HepG2 (cell line): ENCODE measurements around the gene S1PR2. TPM values are rescaled to one million over a fixed set of nuclear protein-coding genes. Genes with fewer than 3 reads are reported as not detected.

Experiments
- ATAC-seq: fragments of 200-7000 bp; cut with Tn5 transposase; 3 replicates; pipeline ENCODE4 v1.9.1; 2020; ENCODE audit warnings: mild to moderate bottlenecking, moderate library complexity
- BruUV-seq: library from RNA; stranded (reverse); fragments of 400-500 nt; replicated peaks from 2 replicates; lab custom pipeline; 2021; lab: Mats Ljungman, UMichigan
- CTCF ChIA-PET: fragments of 300-600 bp; formaldehyde crosslinking; extraction: SDS; loops from one replicate; lab custom pipeline; 2021; ENCODE audit warnings: low total read pairs, inconsistent platforms, low intra/inter-chr PET ratio; lab: Yijun Ruan, JAX
- POLR2A ChIA-PET: fragments of 350-600 bp; sonication (Branson Sonifier 250); formaldehyde crosslinking; loops from one replicate; lab custom pipeline; 2020; ENCODE audit warnings: antibody characterized with exemption, inconsistent platforms; lab: Yijun Ruan, JAX
- DNase-seq: peaks from one replicate; pipeline ENCODE4 v3.0.0-alpha.2; 2015; ENCODE audit warnings: low spot score
- FAIRE-seq: peaks from 3 replicates; lab custom pipeline; 2011; peaks lifted over from hg19 to GRCh38; lab: Jason Lieb, UNC
- H2AFZ ChIP-seq: one replicate; pipeline ENCODE4 v1.6.1; 2011; ENCODE audit warnings: low read length, inconsistent platforms
- H3K27ac ChIP-seq: fragments of 300-600 bp; 3 replicates; pipeline ENCODE4 v1.8.0; 2011; ENCODE audit warnings: mixed run types, mild to moderate bottlenecking, mixed read lengths, low read length, inconsistent platforms; ENCODE audit not compliant: insufficient read depth; ENCODE audit errors: extremely low read length
- H3K27me3 ChIP-seq, 2 experiments: fragments of 200-600 bp in 1 of 2; 2 replicates in 1 of 2; 3 replicates in 1 of 2; pipeline versions ENCODE4 v1.6.0 to v1.8.0; 2011; ENCODE audit warnings: low read length in 2 of 2, mild to moderate bottlenecking in 2 of 2, moderate library complexity in 2 of 2, inconsistent platforms in 1 of 2; ENCODE audit not compliant: insufficient read depth in 2 of 2, control insufficient read depth in 1 of 2
- H3K36me3 ChIP-seq, 2 experiments: fragments of 200-600 bp in 1 of 2; replicated peaks in 1 of 2; 2 replicates in 1 of 2; 3 replicates in 1 of 2; pipeline versions ENCODE4 v1.5.1 to v1.8.0; 2011; ENCODE audit warnings: low read length in 2 of 2, inconsistent platforms in 1 of 2; ENCODE audit not compliant: insufficient read depth in 2 of 2, control insufficient read depth in 1 of 2
- H3K4me1 ChIP-seq: 2 replicates; pipeline ENCODE4 v1.5.1; 2012; ENCODE audit warnings: low read length, inconsistent platforms; ENCODE audit not compliant: insufficient read depth
- H3K4me2 ChIP-seq: 2 replicates; pipeline ENCODE4 v1.6.0; 2011; ENCODE audit warnings: low read depth, low read length, inconsistent platforms
- H3K4me3 ChIP-seq, 3 experiments: fragments of 200-600 bp in 1 of 3; sonication (generic), shearing (Covaris generic) in 1 of 3; replicated peaks in 1 of 3; 2 replicates each; pipeline ENCODE4 v1.5.1; 2011 to 2016; ENCODE audit warnings: low read length in 3 of 3, inconsistent platforms in 2 of 3, low read depth in 2 of 3, mild to moderate bottlenecking in 2 of 3, control low read depth in 1 of 3, mixed read lengths in 1 of 3; ENCODE audit not compliant: insufficient read depth in 1 of 3
- H3K79me2 ChIP-seq: one replicate; pipeline ENCODE4 v1.6.1; 2011; ENCODE audit warnings: low read length, inconsistent platforms; ENCODE audit not compliant: insufficient read depth
- H3K9ac ChIP-seq: 2 replicates; pipeline ENCODE4 v1.6.0; 2011; ENCODE audit warnings: mild to moderate bottlenecking, low read depth, low read length, inconsistent platforms; ENCODE audit not compliant: insufficient read depth
- H3K9me3 ChIP-seq: 2 replicates; pipeline ENCODE4 v1.5.1; 2012; ENCODE audit warnings: mild to moderate bottlenecking, low read length
- H4K20me1 ChIP-seq: 2 replicates; pipeline ENCODE4 v1.6.0; 2011; ENCODE audit warnings: inconsistent platforms, mild to moderate bottlenecking, low read length, moderate library complexity; ENCODE audit not compliant: insufficient read depth
- E2F5 ChIP-seq: sonication (generic); formaldehyde crosslinking; conservative IDR thresholded peaks from 2 replicates; pipeline ENCODE4 v1.4.0; 2020; ENCODE audit warnings: missing genetic modification reagents
- HNF1A ChIP-seq, 2 experiments: sonication (generic) in 1 of 2; formaldehyde crosslinking in 1 of 2; IDR thresholded peaks; 2 replicates each; pipeline versions ENCODE4 v1.4.0 to v1.6.1; 2016 to 2020; ENCODE audit warnings: borderline replicate concordance in 1 of 2, low read depth in 1 of 2, mild to moderate bottlenecking in 1 of 2, missing genetic modification reagents in 1 of 2
- HNF4A ChIP-seq: sonication (generic); formaldehyde crosslinking; IDR thresholded peaks from 2 replicates; pipeline ENCODE4 v1.4.0; 2020; ENCODE audit warnings: missing genetic modification reagents
- HOXA5 ChIP-seq: sonication (generic); formaldehyde crosslinking; IDR thresholded peaks from 2 replicates; pipeline ENCODE4 v1.4.0; 2020; ENCODE audit warnings: missing genetic modification reagents
- IRF2 ChIP-seq: IDR thresholded peaks from 2 replicates; pipeline ENCODE4 v1.6.1; 2018; ENCODE audit warnings: missing genetic modification reagents, missing compliant biosample characterization
- NFATC3 ChIP-seq: sonication (generic); formaldehyde crosslinking; IDR thresholded peaks from 2 replicates; pipeline ENCODE4 v1.5.1; 2020; ENCODE audit warnings: mild to moderate bottlenecking, missing genetic modification reagents
- PRMT3 ChIP-seq: sonication (generic); formaldehyde crosslinking; IDR thresholded peaks from 2 replicates; pipeline ENCODE4 v1.8.1; 2022; ENCODE audit warnings: low read depth, mild to moderate bottlenecking, moderate library complexity, missing genetic modification reagents, borderline replicate concordance
- SIX1 ChIP-seq: sonication (generic); formaldehyde crosslinking; IDR thresholded peaks from 2 replicates; pipeline ENCODE4 v1.4.0; 2020; ENCODE audit warnings: missing genetic modification reagents, borderline replicate concordance
- SRF ChIP-seq: IDR thresholded peaks from 2 replicates; pipeline ENCODE4 v1.6.1; 2011; ENCODE audit warnings: mild to moderate bottlenecking, low read depth, low read length, moderate library complexity
- ZKSCAN8 ChIP-seq: IDR thresholded peaks from 2 replicates; pipeline ENCODE4 v1.6.1; 2016; ENCODE audit warnings: borderline replicate concordance, missing genetic modification reagents, missing compliant biosample characterization
- ZNF550 ChIP-seq: sonication (generic); formaldehyde crosslinking; IDR thresholded peaks from 2 replicates; pipeline ENCODE4 v1.4.0; 2020; ENCODE audit warnings: mild to moderate bottlenecking, missing genetic modification reagents, borderline replicate concordance
- ZNF567 ChIP-seq: sonication (generic); formaldehyde crosslinking; IDR thresholded peaks from 2 replicates; pipeline ENCODE4 v1.8.1; 2023; ENCODE audit warnings: mild to moderate bottlenecking, missing genetic modification reagents, borderline replicate concordance
- ZNF598 ChIP-seq: sonication (generic); formaldehyde crosslinking; IDR thresholded peaks from 2 replicates; pipeline ENCODE4 v1.5.1; 2020; ENCODE audit warnings: mild to moderate bottlenecking, missing genetic modification reagents, borderline replicate concordance
- WGBS: methylation state at CpG from one replicate; pipeline ENCODE4 v1.1.6; 2017; ENCODE audit warnings: low lambda C conversion rate; 5-methylcytosine and 5-hydroxymethylcytosine counted together
- in situ Hi-C: cut with HindIII; loops from 2 replicates; pipeline ENCODE4 v1.10.0; 2017; ENCODE audit warnings: low pct_unique_long_range_greater_than_20kb; ENCODE audit not compliant: extremely low pct_ligation_motif_present
- intact Hi-C: fragments of 100-400 bp; cut with micrococcal nuclease; formaldehyde crosslinking; loops from one replicate; pipeline ENCODE4 v1.10.0; 2022; ENCODE audit not compliant: unreplicated experiment
- polyA plus RNA-seq, 8 experiments: library from polyadenylated mRNA; depleted of rRNA in 3 of 8; stranded (reverse) in 7 of 8; unstranded in 1 of 8; fragments of >200 nt; fragmentation: Illumina TruSeq in 4 of 8; extraction: Trizol in 4 of 8; gene quantifications; 2 replicates each; pipeline versions ENCODE4 v1.2.1 to v1.2.3, GENCODE V29; 2011 to 2016; ENCODE audit warnings: low read depth in 4 of 8, missing spikeins in 1 of 8, mixed read lengths in 1 of 8; ENCODE audit not compliant: insufficient read depth in 1 of 8
- total RNA-seq, 5 experiments: library from RNA; depleted of rRNA; stranded (reverse); fragments of >200 nt; fragmentation: Illumina TruSeq; extraction: Trizol; gene quantifications; 2 replicates each; pipeline ENCODE4 v1.2.3, GENCODE V29; 2016; ENCODE audit warnings: low read depth in 1 of 5

S1PR2 gene
- total and polyA plus RNA-seq, 2 of the 13 experiments (the other 11 are each of a cell fraction or from before 2014, with no cell fraction given) = 0.91 to 1.3 TPM

- H2AFZ ChIP-seq = no peak overlapping the region
- no peak overlapping the region for H3K9ac ChIP-seq
- H3K27ac ChIP-seq = no peak overlapping the region
- no peak overlapping the region for H3K4me2 ChIP-seq
- ATAC-seq (no peak), FAIRE-seq (no peak), DNase-seq (no peak)
- H3K4me1 ChIP-seq = peaks cover 60% of the 10 kb centered on the region
- no peak overlapping the region for H3K4me3 ChIP-seq
- ChIA-PET POLR2A (no interaction called here), CTCF (no interaction called here)
- 52% methylated on average over 4 of the region's 4 CpGs for WGBS
- H3K9me3 ChIP-seq = no peaks in the 10 kb centered on the region
- no peaks in the 10 kb centered on the region for H4K20me1 ChIP-seq
- in situ Hi-C loops (loop anchor here (10.0 kb wide), 1 partner anchor 299 kb away; the partner anchor contains the start of gene OLFM2), intact Hi-C loops (no loop called here)
- TF ChIP-seq SIX1 (CRISPR knock-in tag) (no peak), ZNF550 (CRISPR knock-in tag) (no peak), ZNF567 (CRISPR knock-in tag) (no peak), HOXA5 (CRISPR knock-in tag) (no peak), HNF4A (CRISPR knock-in tag) (no peak), IRF2 (CRISPR knock-in tag) (no peak), SRF (no peak), E2F5 (CRISPR knock-in tag) (no peak), ZKSCAN8 (no peak), ZNF598 (CRISPR knock-in tag) (no peak), HNF1A (IDR thresholded peaks at IDR 0.05; ENCODE audit: low read depth) (no peak), HNF1A (CRISPR knock-in tag; IDR thresholded peaks at IDR 0.05; ENCODE audit: borderline replicate concordance) (no peak), PRMT3 (no peak), NFATC3 (CRISPR knock-in tag) (no peak)
- H3K79me2 ChIP-seq = no peaks in the 10 kb centered on the region
- H3K27me3 ChIP-seq = peaks cover 2 to 11% of the 10 kb centered on the region in 2 experiments; a peak in 4 of 5 replicates
- no TSS peak for BruUV-seq
- no peaks in the 10 kb centered on the region for H3K36me3 ChIP-seq
These were observed 2.8 kb upstream of the S1PR2 start for GRCh38 chr19:10233946-10234345.
